ENCODE measurements around the gene PIK3C2G. TPM values are rescaled to one million over a fixed set of nuclear protein-coding genes. Genes with fewer than 3 reads are reported as not detected.

PIK3C2G gene
- total RNA-seq, 1 experiment from 2014 or later: not detected

DNA sequence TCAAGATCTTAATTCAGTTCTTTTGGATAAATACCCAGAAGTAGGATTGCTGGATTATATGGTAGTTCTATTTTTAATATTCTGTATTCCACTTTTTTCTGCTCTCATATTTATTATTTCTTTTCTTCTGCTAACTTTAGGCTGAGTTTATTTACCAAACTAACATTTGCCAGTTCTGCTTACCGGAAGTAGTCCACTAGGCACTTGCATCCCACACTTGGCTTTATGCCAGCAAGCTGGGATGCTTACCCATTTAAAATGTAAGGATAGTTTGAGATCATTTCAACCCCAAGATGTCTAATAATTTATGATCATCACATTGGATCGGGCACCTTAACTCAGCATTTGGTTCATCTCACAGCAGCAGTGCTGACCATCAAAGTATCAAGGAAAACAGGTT is 96.8 kb downstream of the PIK3C2G start:
- H3K27me3 Mint-ChIP-seq (ENCODE audit: low read depth): no peaks in the 10 kb centered on the region
- no peak overlapping the region for H2BK120ac ChIP-seq (ENCODE audit: low read depth, low read length, poor library complexity, severe bottlenecking)
- H3K23me2 ChIP-seq (ENCODE audit: insufficient read length, low read depth, low read length, poor library complexity, severe bottlenecking): no peaks in the 10 kb centered on the region
- no peak overlapping the region for H3K9ac ChIP-seq (ENCODE audit: extremely low read depth, insufficient read length, low read length)
- no peak overlapping the region for H3K4me3 Mint-ChIP-seq
- peaks cover 20 to 21% of the 10 kb centered on the region in 2 experiments for H3K9me3 Mint-ChIP-seq
- H2BK20ac ChIP-seq (ENCODE audit: low read depth, low read length, poor library complexity, severe bottlenecking): no peak overlapping the region
- no peak overlapping the region for H3T11ph ChIP-seq (ENCODE audit: low read length)
- no peak overlapping the region for H2BK12ac ChIP-seq (ENCODE audit: insufficient read length, low read depth, low read length)
- H3K4me2 ChIP-seq (ENCODE audit: insufficient read depth, insufficient read length, low read length): no peak overlapping the region
- no peak for DNase-seq
- H3K27me3 ChIP-seq (ENCODE audit: insufficient read depth, low read length): no peaks in the 10 kb centered on the region
- H3K56ac ChIP-seq (ENCODE audit: insufficient read length, low read depth, low read length): no peak overlapping the region
- H4K8ac ChIP-seq (replicated peaks; ENCODE audit: insufficient read length, low read depth, low read length): no peak overlapping the region
- no peak overlapping the region for H3K18ac ChIP-seq (ENCODE audit: insufficient read length, low read depth, low read length)
- no peak overlapping the region for H2AFZ ChIP-seq (ENCODE audit: low read length)
- H3K4me1 Mint-ChIP-seq: no peaks in the 10 kb centered on the region; a peak in 1 of 4 replicates
- H3K79me1 ChIP-seq (ENCODE audit: insufficient read depth, low read depth, low read length, poor library complexity, severe bottlenecking): no peaks in the 10 kb centered on the region
- H2AK5ac ChIP-seq (ENCODE audit: insufficient read length, low read length): no peak overlapping the region
- H4K91ac ChIP-seq (ENCODE audit: insufficient read length, low read depth, low read length): no peak overlapping the region
- H3K23ac ChIP-seq (ENCODE audit: insufficient read length, low read depth, low read length): no peak overlapping the region
- no peak overlapping the region for H4K5ac ChIP-seq (ENCODE audit: insufficient read length, low read depth, low read length)
- no peak overlapping the region for H3K4ac ChIP-seq (ENCODE audit: low read depth, low read length)
- H3K9me3 ChIP-seq (ENCODE audit: control insufficient read depth, low read depth, low read length): peaks cover 14% of the 10 kb centered on the region
- no peak overlapping the region for H2BK15ac ChIP-seq (ENCODE audit: low read depth, low read length)
- H3K14ac ChIP-seq (ENCODE audit: insufficient read depth, low read length): no peak overlapping the region
- H2BK5ac ChIP-seq (ENCODE audit: insufficient read length, low read length): no peak overlapping the region
- H3K27ac Mint-ChIP-seq: no peak overlapping the region
- no CpG with 5 or more reads among the region's 2 CpGs for WGBS (ENCODE audit: extremely low coverage, insufficient read length, low lambda C conversion rate)
- TF ChIP-seq, protein P1, sequence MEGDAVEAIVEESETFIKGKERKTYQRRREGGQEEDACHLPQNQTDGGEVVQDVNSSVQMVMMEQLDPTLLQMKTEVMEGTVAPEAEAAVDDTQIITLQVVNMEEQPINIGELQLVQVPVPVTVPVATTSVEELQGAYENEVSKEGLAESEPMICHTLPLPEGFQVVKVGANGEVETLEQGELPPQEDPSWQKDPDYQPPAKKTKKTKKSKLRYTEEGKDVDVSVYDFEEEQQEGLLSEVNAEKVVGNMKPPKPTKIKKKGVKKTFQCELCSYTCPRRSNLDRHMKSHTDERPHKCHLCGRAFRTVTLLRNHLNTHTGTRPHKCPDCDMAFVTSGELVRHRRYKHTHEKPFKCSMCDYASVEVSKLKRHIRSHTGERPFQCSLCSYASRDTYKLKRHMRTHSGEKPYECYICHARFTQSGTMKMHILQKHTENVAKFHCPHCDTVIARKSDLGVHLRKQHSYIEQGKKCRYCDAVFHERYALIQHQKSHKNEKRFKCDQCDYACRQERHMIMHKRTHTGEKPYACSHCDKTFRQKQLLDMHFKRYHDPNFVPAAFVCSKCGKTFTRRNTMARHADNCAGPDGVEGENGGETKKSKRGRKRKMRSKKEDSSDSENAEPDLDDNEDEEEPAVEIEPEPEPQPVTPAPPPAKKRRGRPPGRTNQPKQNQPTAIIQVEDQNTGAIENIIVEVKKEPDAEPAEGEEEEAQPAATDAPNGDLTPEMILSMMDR (conservative IDR thresholded peaks at IDR 0.05): no peak
- H4K20me1 ChIP-seq (ENCODE audit: control insufficient read depth, insufficient read depth, insufficient read length): no peaks in the 10 kb centered on the region
- peaks cover 9 to 21% (median 14%) of the 10 kb centered on the region in 3 experiments for H3K36me3 Mint-ChIP-seq (ENCODE audit: insufficient read depth in 1 of 3, low read depth in 3 of 3)
- no peak overlapping the region for H3K27ac ChIP-seq (ENCODE audit: insufficient read length, low read depth, low read length)
- H3K79me2 ChIP-seq (ENCODE audit: insufficient read depth, low read length): no peaks in the 10 kb centered on the region
- no peaks in the 10 kb centered on the region for H3K4me1 ChIP-seq (ENCODE audit: insufficient read depth, low read length)
